ENCODE results near the gene CDH10. TPM values are rescaled to one million over a fixed set of nuclear protein-coding genes. Genes with fewer than 3 reads are reported as not detected.

Gene CDH10
- total RNA-seq, 1 donor from 2014 or later = 50.1 TPM

DNA sequence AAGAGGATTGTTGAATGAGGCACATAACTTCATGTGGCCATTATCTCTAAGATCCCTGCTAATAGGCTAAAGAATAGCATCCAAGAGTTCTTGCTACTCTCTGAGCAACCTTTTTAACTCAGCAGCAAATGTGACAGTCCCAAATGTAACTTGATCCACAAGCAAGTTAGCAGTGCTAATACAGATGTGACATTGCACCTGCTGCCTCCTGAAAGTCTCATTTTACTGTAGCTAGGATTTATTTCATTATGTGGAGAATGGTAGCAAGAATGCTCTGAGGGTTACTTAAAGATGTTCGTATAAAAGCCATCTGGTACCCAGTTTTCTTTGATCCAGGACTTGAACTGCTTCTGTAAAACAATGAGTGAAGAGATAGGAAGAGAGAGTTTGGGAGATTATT lies 45.8 kb downstream of the CDH10 start:
- no peak for DNase-seq

GRCh38 chr5:24595329-24595728 lies 49.4 kb downstream of the CDH10 start:
- no peak for DNase-seq

DNA sequence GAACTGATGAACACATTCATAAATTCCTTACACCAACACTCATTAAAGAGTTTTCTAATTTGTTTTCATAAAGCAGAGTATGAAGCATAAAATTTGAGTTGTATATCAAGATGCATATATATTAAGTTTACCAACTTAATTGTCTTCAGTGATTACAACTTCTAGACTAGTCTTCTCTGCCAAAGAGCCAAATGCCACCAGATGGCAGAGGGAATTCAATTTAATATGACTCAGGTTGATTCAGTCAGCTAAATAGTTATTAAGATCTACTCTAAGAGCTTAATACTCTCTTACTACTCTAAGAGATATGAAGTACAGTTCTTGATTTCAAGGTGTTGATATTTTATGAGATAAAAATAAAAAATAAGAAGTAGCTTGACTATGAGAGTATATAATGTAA lies 53.4 kb downstream of the CDH10 start:
- no peak for DNase-seq

DNA sequence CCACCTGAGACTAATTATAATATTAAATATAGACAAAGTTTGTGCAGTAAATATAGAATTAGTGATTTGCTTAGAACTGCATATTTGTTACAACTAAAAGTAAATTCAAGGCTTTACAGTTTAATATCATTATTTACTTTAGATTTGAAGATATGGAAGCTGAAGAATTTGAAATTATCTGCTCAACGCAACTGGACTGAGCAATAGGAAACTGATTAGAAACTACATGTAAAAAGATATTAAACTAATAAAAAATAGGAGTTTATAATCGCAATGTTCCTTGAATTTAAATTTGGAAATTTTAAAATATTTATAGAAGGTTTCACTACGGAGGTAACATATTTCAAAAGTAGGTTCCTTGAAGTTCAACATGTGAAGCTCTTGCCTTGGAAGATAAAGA lies 55.2 kb downstream of the CDH10 start:
- DNase-seq = no peak

DNA sequence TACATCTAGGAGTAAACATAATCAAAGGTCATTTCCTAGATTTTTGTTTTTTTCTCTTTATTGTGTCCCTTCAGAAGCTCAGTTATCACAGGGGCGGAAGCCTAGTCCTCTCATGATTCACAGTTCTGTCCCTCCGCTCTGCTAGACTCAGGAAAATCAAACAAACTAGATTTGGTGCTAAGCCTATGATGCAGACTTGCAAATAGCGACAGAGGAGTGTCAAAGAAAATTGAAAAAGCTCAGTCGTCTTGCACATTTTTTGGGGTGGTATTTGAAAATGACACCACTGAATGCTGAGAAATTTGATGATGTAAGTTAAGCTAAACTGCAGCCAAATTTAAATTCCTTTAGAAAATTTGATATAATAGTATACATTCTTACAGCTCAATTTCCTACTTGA lies 59.0 kb downstream of the CDH10 start:
- DNase-seq = no peak

- DNase-seq = no peak
Observed at GRCh38 chr5:24571302-24571701, 73.5 kb downstream of the CDH10 start.

- DNase-seq = no peak
Observed at GRCh38 chr5:24566933-24567332, 77.8 kb downstream of the CDH10 start.

DNA sequence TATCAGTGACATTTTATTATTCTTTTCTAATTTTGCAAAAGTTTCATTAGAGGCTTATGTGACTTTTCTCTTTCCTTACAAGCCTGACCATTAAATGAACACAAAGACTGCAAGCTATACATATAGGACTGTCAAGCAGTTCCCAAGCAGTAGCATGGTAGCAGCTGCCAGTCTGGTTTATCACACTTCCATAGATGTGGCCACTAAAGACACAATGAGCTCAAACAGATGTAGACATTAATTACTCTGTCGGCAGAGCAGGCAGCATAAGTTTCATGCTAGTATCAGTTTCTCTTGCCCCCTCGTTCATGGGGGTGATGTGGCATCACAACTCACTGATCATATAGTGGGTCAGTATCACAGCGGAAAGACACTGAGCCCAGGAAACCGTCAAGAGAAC lies 89.5 kb downstream of the CDH10 start:
- DNase-seq = no peak

DNA sequence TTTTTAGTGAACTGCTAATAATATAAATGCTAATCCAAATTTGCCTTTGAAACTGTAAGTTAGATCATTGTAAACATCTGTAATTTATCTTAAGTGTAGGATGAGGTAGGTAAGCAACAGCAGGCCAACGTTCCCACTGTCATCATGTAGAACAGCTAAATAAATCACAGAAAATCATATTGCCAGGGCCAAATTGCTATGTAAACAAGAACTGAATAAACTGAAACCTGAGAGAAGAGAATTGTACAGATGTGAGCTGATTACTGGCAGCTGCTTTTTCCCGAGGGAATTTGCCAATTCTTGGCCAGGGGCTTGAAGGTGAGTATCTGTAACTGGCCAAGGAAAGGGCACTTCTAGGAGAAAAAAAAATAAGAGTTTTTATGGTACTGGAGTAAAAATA lies 97.6 kb downstream of the CDH10 start:
- no peak for DNase-seq

- DNase-seq = no peak
Observed at GRCh38 chr5:24539613-24540012, 105.2 kb downstream of the CDH10 start.

DNA sequence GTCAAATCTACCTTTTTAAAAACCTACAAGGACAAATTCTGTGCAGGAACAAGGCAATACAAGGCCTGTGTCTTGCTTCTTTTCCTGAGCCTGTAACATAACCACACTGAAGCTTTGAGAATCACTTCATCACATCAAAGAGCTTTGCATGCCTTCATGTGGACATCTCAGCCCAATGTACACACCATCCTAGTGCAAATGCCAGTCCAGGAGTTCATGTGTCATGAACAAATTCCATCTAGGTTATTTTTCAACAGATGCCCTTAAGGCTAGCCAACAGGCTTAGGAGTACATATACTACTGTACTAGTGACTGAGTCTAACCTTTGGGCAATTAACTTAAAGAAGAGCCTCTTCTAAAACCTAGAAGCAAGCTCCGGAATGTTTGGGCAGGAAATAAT lies 106.4 kb downstream of the CDH10 start:
- DNase-seq = no peak

DNA sequence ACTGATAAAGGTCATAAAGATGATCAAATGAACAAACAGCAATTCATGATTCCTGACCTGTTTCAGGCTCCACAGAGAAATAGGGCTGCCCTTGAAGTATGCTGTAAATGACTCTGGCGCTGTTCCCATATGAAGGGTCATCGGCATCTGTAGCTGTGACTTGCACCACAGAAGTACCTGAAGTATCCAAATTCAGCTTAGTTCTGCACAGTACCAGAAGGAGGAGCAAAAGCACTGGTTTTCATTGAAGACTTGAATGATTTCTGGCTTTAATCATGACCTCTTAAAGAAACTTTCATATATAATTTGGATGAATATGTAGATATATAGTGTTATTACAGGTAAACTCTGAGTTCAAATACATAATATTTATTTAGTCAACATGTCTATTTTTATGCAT lies 109.1 kb downstream of the CDH10 start:
- no peak for DNase-seq

DNA sequence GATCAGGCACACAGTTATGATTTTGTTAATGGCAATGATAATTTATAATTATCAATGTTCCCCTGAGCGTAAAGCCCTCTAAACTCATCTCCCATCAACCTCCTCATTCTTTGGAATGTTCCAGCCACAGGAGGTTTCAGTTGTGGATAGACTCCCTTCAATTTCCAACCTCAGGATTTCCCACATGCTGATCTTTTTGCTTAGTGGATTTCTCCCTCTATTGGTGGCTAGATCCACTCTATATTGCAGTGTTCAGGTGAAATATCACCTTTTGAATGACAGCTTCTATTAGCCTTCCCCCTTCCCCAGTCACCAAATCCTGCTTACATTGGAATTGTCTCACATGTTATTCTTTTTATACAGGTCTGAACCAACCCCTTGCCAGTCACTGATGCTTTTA lies 113.9 kb downstream of the CDH10 start:
- no peak for DNase-seq

- DNase-seq = no peak
Observed at GRCh38 chr5:24525414-24525813, 119.4 kb downstream of the CDH10 start.

DNA sequence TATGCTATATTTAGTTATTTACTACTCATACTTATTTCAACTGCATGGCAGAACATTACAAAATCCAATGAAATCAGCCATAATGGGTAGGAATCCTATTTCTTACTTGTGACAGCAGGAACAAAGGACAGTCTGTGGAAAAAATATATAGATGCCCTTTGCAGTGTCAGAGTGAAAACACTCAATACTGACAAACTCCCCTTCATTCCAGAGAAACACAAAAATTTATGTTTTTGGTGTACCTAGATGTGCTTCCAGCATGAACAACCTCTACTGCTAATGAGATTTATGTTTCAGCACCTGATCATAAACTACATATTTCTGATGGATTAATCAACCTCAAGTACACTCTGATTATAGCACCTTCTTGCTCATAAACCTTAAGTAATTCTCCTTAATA lies 132.4 kb downstream of the CDH10 start:
- DNase-seq = no peak

- no peak for DNase-seq
Observed at GRCh38 chr5:24510523-24510988, 134.2 kb downstream of the CDH10 start.

GRCh38 chr5:24509943-24510342 lies 134.8 kb downstream of the CDH10 start:
- no peak for DNase-seq

DNA sequence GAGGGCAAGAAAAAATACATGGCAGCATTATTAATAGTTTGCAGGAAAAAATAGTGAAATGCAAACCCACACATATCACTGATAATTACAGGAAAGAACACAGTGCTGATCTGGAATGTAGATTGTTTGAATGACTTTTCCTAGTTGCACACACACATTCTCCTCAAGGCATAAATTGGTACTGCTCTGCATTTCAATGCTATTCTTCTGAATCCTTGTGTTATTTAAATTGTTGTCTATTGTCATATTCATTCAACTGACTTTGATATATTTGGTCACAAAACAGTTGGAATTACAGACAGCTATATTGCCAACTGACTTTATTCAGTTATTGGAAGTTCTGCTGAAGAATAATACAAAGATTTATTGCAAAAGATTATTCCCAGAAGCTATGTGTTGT lies 139.5 kb downstream of the CDH10 start:
- no peak for DNase-seq

GRCh38 chr5:24497591-24498157 lies 147.1 kb downstream of the CDH10 start:
- DNase-seq = no peak

- DNase-seq = no peak
Observed at GRCh38 chr5:24497145-24497544, 147.6 kb downstream of the CDH10 start.

DNA sequence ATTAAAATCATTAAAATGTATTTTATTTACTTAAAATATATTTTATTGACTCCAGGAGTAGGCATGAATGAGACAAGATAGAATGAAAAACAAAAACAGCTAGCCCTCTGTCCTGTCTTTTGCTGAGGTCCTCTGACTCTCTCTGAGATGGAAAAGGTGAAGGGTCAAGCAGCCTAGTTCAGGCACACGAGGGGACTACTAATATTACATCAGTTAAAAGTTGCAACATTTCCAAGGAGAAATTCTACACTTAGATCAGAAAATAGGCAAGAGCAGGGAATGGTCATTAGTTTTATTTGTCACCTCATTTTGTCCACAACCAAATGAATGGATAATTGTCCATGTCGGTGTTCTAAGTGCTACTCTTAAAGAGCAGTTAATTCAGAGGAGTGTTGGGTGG lies 148.5 kb downstream of the CDH10 start:
- DNase-seq = no peak

- DNase-seq = no peak
Observed at GRCh38 chr5:24492229-24492628, 152.5 kb downstream of the CDH10 start.

DNA sequence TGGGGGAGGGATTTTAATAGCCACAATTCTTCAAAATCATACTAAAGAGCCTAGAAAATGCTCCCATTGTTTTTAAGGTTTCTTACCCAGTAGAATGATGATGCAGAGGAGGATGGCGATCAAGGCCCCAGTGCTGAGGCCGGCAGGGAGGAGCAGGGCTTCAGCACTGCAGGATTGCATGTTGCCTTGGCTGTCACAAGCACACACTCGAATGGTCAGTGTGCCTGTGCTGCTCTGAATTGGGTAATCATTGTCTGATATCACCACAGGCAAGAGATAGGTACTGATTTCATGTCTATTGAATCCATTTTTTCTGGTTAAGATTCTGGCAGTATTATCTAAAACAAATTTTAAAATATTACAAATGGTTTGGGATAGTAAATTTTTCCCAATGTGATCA lies 153.3 kb downstream of the CDH10 start:
- no peak for DNase-seq

- DNase-seq = no peak
Observed at GRCh38 chr5:24487368-24488229, 157.2 kb downstream of the CDH10 start.
